HCT116 (cell line): ENCODE measurements around the gene HBB. TPM values are rescaled to one million over a fixed set of nuclear protein-coding genes. Genes with fewer than 3 reads are reported as not detected.
"Not testable (repeated sequence)": the region's sequence is repeated elsewhere in the genome, so short reads cannot be mapped to it uniquely, and the experiment has no call there.

Source experiments
- ATAC-seq: fragments of 200-7000 bp; cut with Tn5 transposase; 2 replicates; pipeline ENCODE4 v1.9.1; 2020; ENCODE audit warnings: mild to moderate bottlenecking, moderate library complexity
- BruUV-seq: library from RNA; stranded (reverse); fragments of 400-500 nt; replicated peaks from 2 replicates; lab custom pipeline; 2021; lab: Mats Ljungman, UMichigan
- CTCF ChIA-PET: fragments of 300-600 bp; sonication (Branson Sonifier 250); formaldehyde crosslinking; loops from one replicate; lab custom pipeline; 2021; ENCODE audit warnings: antibody characterized with exemption; lab: Charles Lee
- POLR2A ChIA-PET: fragments of 300-600, 350-600 bp; sonication (Branson Sonifier 250); formaldehyde crosslinking; loops from one replicate; lab custom pipeline; 2021; ENCODE audit warnings: antibody characterized with exemption; lab: Charles Lee
- RAD21 ChIA-PET, 2 experiments: fragments of 300-600 bp; sonication (Branson Sonifier 250); formaldehyde crosslinking; loops; one replicate each; lab custom pipeline; 2023; ENCODE audit warnings: low total read pairs in 2 of 2; ENCODE audit not compliant: uncharacterized antibody in 2 of 2, unreplicated experiment in 2 of 2, low non-redundant PET in 1 of 2; lab: Charles Lee
- DNase-seq: peaks from one replicate; pipeline ENCODE4 v3.0.0-alpha.2; 2010; ENCODE audit warnings: low read depth, low spot score
- H2AFZ ChIP-seq: fragments of 200-600 bp; shearing (Covaris generic), sonication (generic); 2 replicates; pipeline ENCODE4 v1.6.1; 2017; ENCODE audit warnings: low read depth, mixed run types, mixed read lengths, antibody characterized with exemption, low read length; ENCODE audit not compliant: poor library complexity, severe bottlenecking
- H3K27ac ChIP-seq: 2 replicates; pipeline ENCODE4 v1.5.1; 2012; ENCODE audit warnings: low read depth, low read length
- H3K27me3 ChIP-seq: fragments of 200-600 bp; sonication (generic); 2 replicates; pipeline ENCODE4 v1.6.1; 2016; ENCODE audit warnings: mixed run types, low read length, mixed read lengths; ENCODE audit not compliant: insufficient read depth
- H3K36me3 ChIP-seq, 2 experiments: fragments of 200-500 bp in 1 of 2; fragments of 200-600 bp in 1 of 2; sonication (Bioruptor generic) in 1 of 2; sonication (generic) in 1 of 2; 2 replicates each; pipeline versions ENCODE4 v1.5.1 to v1.6.1; 2014 to 2016; ENCODE audit warnings: low read length in 2 of 2, inconsistent platforms in 1 of 2, mixed read lengths in 1 of 2, mixed run types in 1 of 2; ENCODE audit not compliant: insufficient read depth in 2 of 2, control insufficient read depth in 1 of 2
- H3K4me1 ChIP-seq, 2 experiments: fragments of 200-600 bp in 1 of 2; sonication (generic) in 1 of 2; 2 replicates each; pipeline versions ENCODE4 v1.5.1 to v1.6.1; 2012 to 2017; ENCODE audit warnings: low read length in 2 of 2, inconsistent platforms in 1 of 2, mild to moderate bottlenecking in 1 of 2, mixed read lengths in 1 of 2, mixed run types in 1 of 2, moderate library complexity in 1 of 2; ENCODE audit not compliant: insufficient read depth in 2 of 2, control insufficient read depth in 1 of 2
- H3K4me2 ChIP-seq: fragments of 200-600 bp; sonication (generic); 2 replicates; pipeline ENCODE4 v1.6.1; 2017; ENCODE audit warnings: mixed run types, low read length, mixed read lengths
- H3K4me3 ChIP-seq, 2 experiments: fragments of 200-600 bp in 1 of 2; sonication (generic) in 1 of 2; replicated peaks in 1 of 2; 2 replicates each; pipeline ENCODE4 v1.5.1; 2011 to 2016; ENCODE audit warnings: low read length in 2 of 2, control low read depth in 1 of 2, low read depth in 1 of 2, mild to moderate bottlenecking in 1 of 2, mixed read lengths in 1 of 2, mixed run types in 1 of 2
- H3K79me2 ChIP-seq: fragments of 200-600 bp; sonication (generic); 2 replicates; pipeline ENCODE4 v1.6.1; 2017; ENCODE audit warnings: mild to moderate bottlenecking, mixed run types, low read length, moderate library complexity, mixed read lengths; ENCODE audit not compliant: insufficient read depth
- H3K9ac ChIP-seq: fragments of 200-600 bp; sonication (generic); 2 replicates; pipeline ENCODE4 v1.6.1; 2016; ENCODE audit warnings: low read length, mixed read lengths
- H3K9me2 ChIP-seq: fragments of 200-600 bp; sonication (generic), shearing (Covaris generic); 2 replicates; pipeline ENCODE4 v1.6.1; 2017; ENCODE audit warnings: mixed run types, mild to moderate bottlenecking, moderate library complexity; ENCODE audit not compliant: insufficient read depth
- H3K9me3 ChIP-seq, 2 experiments: fragments of 200-500 bp in 1 of 2; fragments of 200-600 bp in 1 of 2; sonication (Bioruptor generic) in 1 of 2; sonication (generic) in 1 of 2; 2 replicates each; pipeline ENCODE4 v1.6.1; 2014 to 2017; ENCODE audit warnings: low read length in 2 of 2, mixed read lengths in 2 of 2, inconsistent platforms in 1 of 2, low read depth in 1 of 2, mild to moderate bottlenecking in 1 of 2, mixed run types in 1 of 2, moderate library complexity in 1 of 2; ENCODE audit not compliant: control insufficient read depth in 1 of 2, insufficient read depth in 1 of 2
- H4K20me1 ChIP-seq: fragments of 200-600 bp; sonication (generic), shearing (Covaris generic); 2 replicates; pipeline ENCODE4 v1.6.1; 2017; ENCODE audit warnings: mixed run types, mild to moderate bottlenecking, moderate library complexity; ENCODE audit not compliant: insufficient read depth
- CTCF ChIP-seq, 3 experiments: fragments of 200-600 bp in 1 of 3; sonication (generic) in 1 of 3; IDR thresholded peaks in 2 of 3; conservative IDR thresholded peaks in 1 of 3; 2 replicates each; pipeline ENCODE4 v1.5.1; 2012 to 2017; ENCODE audit warnings: low read depth in 2 of 3, low read length in 2 of 3, antibody characterized with exemption in 1 of 3, borderline replicate concordance in 1 of 3, control low read depth in 1 of 3, mild to moderate bottlenecking in 1 of 3, mixed read lengths in 1 of 3, mixed run types in 1 of 3, moderate library complexity in 1 of 3; ENCODE audit not compliant: insufficient read depth in 1 of 3
- EGR1 ChIP-seq: IDR thresholded peaks from 2 replicates; pipeline ENCODE4 v1.6.1; 2012; ENCODE audit warnings: low read depth
- EZH2phosphoT487 ChIP-seq: fragments of 200-600 bp; IDR thresholded peaks from 2 replicates; pipeline ENCODE4 v1.6.1; 2018; ENCODE audit warnings: antibody characterized with exemption, borderline replicate concordance
- JUND ChIP-seq: IDR thresholded peaks from 2 replicates; pipeline ENCODE4 v1.6.1; 2012
- REST ChIP-seq: IDR thresholded peaks from 2 replicates; pipeline ENCODE4 v1.6.1; 2012; ENCODE audit warnings: low read depth
- SIN3A ChIP-seq: IDR thresholded peaks from 2 replicates; pipeline ENCODE4 v1.6.1; 2012; ENCODE audit warnings: low read depth
- SP1 ChIP-seq: IDR thresholded peaks from 2 replicates; pipeline ENCODE4 v1.6.1; 2012; ENCODE audit warnings: low read depth
- SRF ChIP-seq: IDR thresholded peaks from 2 replicates; pipeline ENCODE4 v1.6.1; 2012; ENCODE audit warnings: low read depth
- ZFX ChIP-seq: fragments of 450-650 bp; IDR thresholded peaks from 2 replicates; pipeline ENCODE4 v1.6.1; 2017
- intact Hi-C: fragments of 100-400 bp; cut with micrococcal nuclease; formaldehyde crosslinking; loops from 2 replicates; pipeline ENCODE4 v1.10.0; 2022
- total RNA-seq: library from RNA; stranded (reverse); gene quantifications from one replicate; pipeline ENCODE4 v1.2.1, GENCODE V29; 2021; ENCODE audit not compliant: unreplicated experiment

The HBB gene
- total RNA-seq, 1 experiment from 2014 or later: not detected

GRCh38 chr11:5258543-5259262 lies 31.8 kb upstream of the HBB start (continued):
- no peak for TF ChIP-seq EZH2phosphoT487
- TF ChIP-seq, all 23 proteins: peak for 0

- no TSS peak for BruUV-seq
- no peaks in the 10 kb centered on the region; a peak in 2 of 4 replicates for H3K36me3 ChIP-seq
- intact Hi-C loops: no loop called here
- no peaks in the 10 kb centered on the region for H3K9me2 ChIP-seq
- ATAC-seq (no peak), DNase-seq (no peak)
- H2AFZ ChIP-seq: no peak overlapping the region
- peaks cover 2% of the 10 kb centered on the region; the same call in 1 of the 2 replicates for H3K27me3 ChIP-seq
- H3K79me2 ChIP-seq: no peaks in the 10 kb centered on the region
- H3K4me1 ChIP-seq: no peaks in the 10 kb centered on the region
- POLR2A ChIA-PET: no interaction called here
- H3K9ac ChIP-seq: no peak overlapping the region
- no peak overlapping the region for H3K27ac ChIP-seq
- H4K20me1 ChIP-seq: no peaks in the 10 kb centered on the region
- CTCF ChIA-PET: no interaction called here
- no peak overlapping the region for H3K4me2 ChIP-seq
- H3K4me3 ChIP-seq: no peak overlapping the region
- H3K9me3 ChIP-seq: no peaks in the 10 kb centered on the region
- RAD21 ChIA-PET: no interaction called here
- TF ChIP-seq SIN3A: no peak
- no peak for TF ChIP-seq CTCF (IDR thresholded peaks at IDR 0.05 in 2 of 3, conservative IDR thresholded peaks at IDR 0.05 in 1 of 3; ENCODE audit: borderline replicate concordance in 1 of 3, insufficient read depth in 1 of 3, low read depth in 2 of 3, low read length in 2 of 3)
- TF ChIP-seq SRF: no peak
- TF ChIP-seq EGR1: no peak
- TF ChIP-seq JUND: no peak
- no peak for TF ChIP-seq ZFX
- TF ChIP-seq SP1: no peak
- no peak for TF ChIP-seq REST
Observed at GRCh38 chr11:5257296-5257695, 30.4 kb upstream of the HBB start.

- H3K79me2 ChIP-seq, H3K9ac ChIP-seq, H3K4me1 ChIP-seq, H3K4me2 ChIP-seq, H2AFZ ChIP-seq, POLR2A ChIA-PET, H4K20me1 ChIP-seq, H3K4me3 ChIP-seq, ATAC-seq, H3K9me2 ChIP-seq, H3K27ac ChIP-seq, intact Hi-C loops, H3K36me3 ChIP-seq, BruUV-seq, CTCF ChIA-PET, H3K9me3 ChIP-seq, RAD21 ChIA-PET, DNase-seq: not testable (repeated sequence)
- peaks cover 13% of the 10 kb centered on the region; the same call in 1 of the 2 replicates for H3K27me3 ChIP-seq
Observed at GRCh38 chr11:5254646-5255413, 28.0 kb upstream of the HBB start, which contains the start of gene HBG2. TSS of gene HBG2 (minus strand) at chr11:5254781. CDS start at chr11:5254728, 53 bp downstream.
